H1 (cell line): ENCODE measurements around the gene SPAG16. TPM values are rescaled to one million over a fixed set of nuclear protein-coding genes. Genes with fewer than 3 reads are reported as not detected.

ENCODE experiments used
- CTCF ChIA-PET: fragments of 300-600 bp; sonication (Branson Sonifier 250); formaldehyde crosslinking; loops from one replicate; lab custom pipeline; 2021; ENCODE audit not compliant: partially characterized antibody; lab: Charles Lee
- POLR2A ChIA-PET: fragments of 300-600 bp; sonication (Branson Sonifier 250); formaldehyde crosslinking; loops from one replicate; lab custom pipeline; 2021; ENCODE audit warnings: inconsistent platforms; ENCODE audit not compliant: partially characterized antibody; lab: Charles Lee
- DNase-seq, 2 experiments: peaks; one replicate each; pipeline versions ENCODE4 v3.0.0 to v3.0.0-alpha.2; 2010 to 2022; ENCODE audit warnings: low spot score in 2 of 2, low read depth in 1 of 2, mixed read lengths in 1 of 2
- FAIRE-seq: peaks from 2 replicates; lab custom pipeline; 2011; peaks lifted over from hg19 to GRCh38; lab: Jason Lieb, UNC
- H2AFZ ChIP-seq: 2 replicates; pipeline ENCODE4 v1.8.1; 2012; ENCODE audit warnings: low read length, inconsistent platforms
- H2AK5ac ChIP-seq: 2 replicates; pipeline ENCODE4 v1.6.1; 2013; ENCODE audit warnings: low read depth, low read length
- H2BK120ac ChIP-seq: replicated peaks from 2 replicates; pipeline ENCODE3; 2013; ENCODE audit warnings: low read depth, low read length, inconsistent platforms
- H2BK12ac ChIP-seq: 2 replicates; pipeline ENCODE4 v1.6.1; 2013; ENCODE audit warnings: low read depth, low read length
- H2BK15ac ChIP-seq: 2 replicates; pipeline ENCODE4 v1.6.1; 2013; ENCODE audit warnings: low read length
- H2BK20ac ChIP-seq: 2 replicates; pipeline ENCODE4 v1.6.1; 2013; ENCODE audit warnings: low read length
- H2BK5ac ChIP-seq: 2 replicates; pipeline ENCODE4 v1.6.1; 2013; ENCODE audit warnings: low read depth, low read length
- H3K14ac ChIP-seq: 2 replicates; pipeline ENCODE4 v1.6.1; 2013; ENCODE audit warnings: inconsistent platforms; ENCODE audit not compliant: insufficient read length
- H3K18ac ChIP-seq: 2 replicates; pipeline ENCODE4 v1.6.1; 2013; ENCODE audit warnings: low read length; ENCODE audit errors: extremely low read depth
- H3K23ac ChIP-seq: 2 replicates; pipeline ENCODE4 v1.6.1; 2013; ENCODE audit warnings: inconsistent platforms; ENCODE audit not compliant: insufficient read length
- H3K23me2 ChIP-seq: 2 replicates; pipeline ENCODE4 v1.6.1; 2013; ENCODE audit warnings: low read depth, low read length
- H3K27ac ChIP-seq: 2 replicates; pipeline ENCODE4 v1.6.1; 2011; ENCODE audit warnings: low read depth, low read length, inconsistent platforms
- H3K27me3 ChIP-seq, 4 experiments: replicated peaks in 1 of 4; 1 replicate in 1 of 4; 2 replicates in 3 of 4; pipeline versions ENCODE4 v1.6.1 to v1.8.1; 2011 to 2013; ENCODE audit warnings: low read length in 3 of 4, mild to moderate bottlenecking in 3 of 4, inconsistent platforms in 2 of 4, mixed read lengths in 2 of 4, moderate library complexity in 1 of 4; ENCODE audit not compliant: control insufficient read depth in 3 of 4, insufficient read depth in 3 of 4; ENCODE audit errors: extremely low read depth in 1 of 4
- H3K36me3 ChIP-seq, 4 experiments: 2 replicates each; pipeline versions ENCODE4 v1.6.1 to v1.8.1; 2011 to 2013; ENCODE audit warnings: mild to moderate bottlenecking in 4 of 4, low read length in 3 of 4, moderate library complexity in 2 of 4, control low read depth in 1 of 4, inconsistent platforms in 1 of 4; ENCODE audit not compliant: insufficient read depth in 4 of 4, control insufficient read depth in 2 of 4
- H3K4ac ChIP-seq: replicated peaks from 2 replicates; pipeline ENCODE3; 2013; ENCODE audit warnings: low read length, low read depth, mixed read lengths, inconsistent platforms; ENCODE audit not compliant: insufficient read length
- H3K4me1 ChIP-seq, 4 experiments: replicated peaks in 1 of 4; 1 replicate in 1 of 4; 2 replicates in 3 of 4; pipeline versions ENCODE4 v1.6.1 to v1.8.1; 2011 to 2013; ENCODE audit warnings: low read length in 3 of 4, inconsistent platforms in 2 of 4, mixed read lengths in 1 of 4; ENCODE audit not compliant: insufficient read depth in 4 of 4, control insufficient read depth in 3 of 4
- H3K4me2 ChIP-seq, 2 experiments: 2 replicates each; pipeline versions ENCODE4 v1.6.1 to v1.8.1; 2011 to 2013; ENCODE audit warnings: low read depth in 2 of 2, low read length in 2 of 2, control low read depth in 1 of 2, inconsistent platforms in 1 of 2, mild to moderate bottlenecking in 1 of 2; ENCODE audit not compliant: insufficient read depth in 1 of 2
- H3K4me3 ChIP-seq, 4 experiments: fragments of 200-600, 300-600 bp in 1 of 4; sonication (generic), shearing (Covaris generic), sonication (Bioruptor Twin) in 1 of 4; 2 replicates each; pipeline versions ENCODE4 v1.5.1 to v1.8.1; 2011 to 2016; ENCODE audit warnings: low read length in 4 of 4, low read depth in 3 of 4, control low read depth in 2 of 4, inconsistent platforms in 2 of 4, mild to moderate bottlenecking in 2 of 4, mixed read lengths in 1 of 4, moderate library complexity in 1 of 4; ENCODE audit not compliant: insufficient read depth in 2 of 4; ENCODE audit errors: extremely low read depth in 1 of 4
- H3K56ac ChIP-seq: replicated peaks from 2 replicates; pipeline ENCODE3; 2013; ENCODE audit warnings: low read depth, mild to moderate bottlenecking, mixed read lengths, low read length, inconsistent platforms; ENCODE audit not compliant: insufficient read length
- H3K79me1 ChIP-seq: 2 replicates; pipeline ENCODE4 v1.6.1; 2013; ENCODE audit warnings: low read depth, low read length, control low read depth
- H3K79me2 ChIP-seq, 2 experiments: 2 replicates each; pipeline versions ENCODE4 v1.6.1 to v1.8.1; 2012 to 2013; ENCODE audit warnings: low read length in 2 of 2, mild to moderate bottlenecking in 2 of 2, inconsistent platforms in 1 of 2; ENCODE audit not compliant: insufficient read depth in 2 of 2, control insufficient read depth in 1 of 2
- H3K9ac ChIP-seq, 4 experiments: replicated peaks in 1 of 4; 1 replicate in 1 of 4; 2 replicates in 3 of 4; pipeline versions ENCODE4 v1.6.1 to v1.8.1; 2011 to 2013; ENCODE audit warnings: low read depth in 3 of 4, low read length in 3 of 4, control low read depth in 2 of 4, mild to moderate bottlenecking in 2 of 4, moderate library complexity in 2 of 4, inconsistent platforms in 1 of 4; ENCODE audit errors: extremely low read depth in 1 of 4
- H3K9me3 ChIP-seq, 2 experiments: 2 replicates each; pipeline versions ENCODE4 v1.6.1 to v1.8.1; 2012 to 2013; ENCODE audit warnings: mild to moderate bottlenecking in 2 of 2, moderate library complexity in 2 of 2, control low read depth in 1 of 2, inconsistent platforms in 1 of 2, low read depth in 1 of 2, low read length in 1 of 2, mixed read lengths in 1 of 2; ENCODE audit not compliant: insufficient read depth in 2 of 2
- H4K20me1 ChIP-seq, 2 experiments: replicated peaks in 1 of 2; 2 replicates each; pipeline versions ENCODE3 to v1.8.1; 2011 to 2013; ENCODE audit warnings: inconsistent platforms in 2 of 2, low read length in 2 of 2, mild to moderate bottlenecking in 1 of 2; ENCODE audit not compliant: insufficient read depth in 2 of 2, control insufficient read depth in 1 of 2
- H4K5ac ChIP-seq: 2 replicates; pipeline ENCODE4 v1.6.1; 2013; ENCODE audit warnings: low read length, low read depth, mixed read lengths, inconsistent platforms; ENCODE audit not compliant: insufficient read length
- H4K8ac ChIP-seq: 2 replicates; pipeline ENCODE4 v1.8.0; 2013; ENCODE audit warnings: mild to moderate bottlenecking, moderate library complexity, low read length, inconsistent platforms; ENCODE audit not compliant: insufficient read depth; ENCODE audit errors: extremely low read depth
- H4K91ac ChIP-seq: replicated peaks from 2 replicates; pipeline ENCODE3; 2013; ENCODE audit warnings: low read length, mixed read lengths, inconsistent platforms; ENCODE audit not compliant: insufficient read length
- BCL11A ChIP-seq, 2 experiments: IDR thresholded peaks; one replicate each; pipeline ENCODE4 v1.6.1; 2011; ENCODE audit warnings: low read depth in 2 of 2, low read length in 2 of 2, mild to moderate bottlenecking in 2 of 2
- CTBP2 ChIP-seq: IDR thresholded peaks from 2 replicates; pipeline ENCODE4 v1.7.0; 2011; ENCODE audit warnings: borderline replicate concordance, mild to moderate bottlenecking, moderate library complexity, mixed read lengths, low read length; ENCODE audit not compliant: insufficient read depth, insufficient read length
- EGR1 ChIP-seq: IDR thresholded peaks from 2 replicates; pipeline ENCODE4 v1.6.1; 2011; ENCODE audit warnings: low read depth, low read length, borderline replicate concordance
- JUN ChIP-seq: IDR thresholded peaks from 2 replicates; pipeline ENCODE4 v1.6.1; 2011; ENCODE audit warnings: low read depth, mild to moderate bottlenecking, improper control_type of control experiment, low read length
- KDM1A ChIP-seq: fragments of 200-600, 300-600 bp; sonication (generic); IDR thresholded peaks from 2 replicates; pipeline ENCODE4 v1.7.1; 2016; ENCODE audit warnings: mild to moderate bottlenecking, low read length, borderline replicate concordance
- KDM4A ChIP-seq: IDR thresholded peaks from one replicate; pipeline ENCODE4 v1.7.1; 2012; ENCODE audit warnings: low read depth, mild to moderate bottlenecking, moderate library complexity, low read length, inconsistent platforms; ENCODE audit not compliant: severe bottlenecking
- NRF1 ChIP-seq: IDR thresholded peaks from 2 replicates; pipeline ENCODE4 v1.6.1; 2011; ENCODE audit warnings: mild to moderate bottlenecking, low read depth, low read length, improper control_type of control experiment
- POLR2A ChIP-seq, 2 experiments: IDR thresholded peaks; 1 replicate in 1 of 2; 2 replicates in 1 of 2; pipeline ENCODE4 v1.6.1; 2011; ENCODE audit warnings: low read depth in 2 of 2, low read length in 2 of 2, mild to moderate bottlenecking in 2 of 2; ENCODE audit errors: control extremely low read depth in 1 of 2
- RFX5 ChIP-seq: IDR thresholded peaks from 2 replicates; pipeline ENCODE4 v1.6.1; 2011; ENCODE audit warnings: low read depth, low read length, improper control_type of control experiment, borderline replicate concordance
- RNF2 ChIP-seq: fragments of 200-900, 300-1000 bp; sonication (generic); IDR thresholded peaks from 2 replicates; pipeline ENCODE4 v1.7.1; 2016; ENCODE audit warnings: borderline replicate concordance, low read depth, mild to moderate bottlenecking, antibody characterized with exemption, low read length; ENCODE audit not compliant: poor library complexity, severe bottlenecking; ENCODE audit errors: missing control alignments
- SIRT6 ChIP-seq: IDR thresholded peaks from one replicate; pipeline ENCODE4 v1.7.1; 2012; ENCODE audit warnings: low read length, inconsistent platforms
- SUZ12 ChIP-seq: fragments of 200-600 bp; sonication (generic); IDR thresholded peaks from 2 replicates; pipeline ENCODE4 v1.6.1; 2012; ENCODE audit warnings: mild to moderate bottlenecking, inconsistent platforms, low read length, moderate library complexity, mixed read lengths
- TAF7 ChIP-seq: optimal IDR thresholded peaks from 2 replicates; pipeline ENCODE3; 2011; ENCODE audit warnings: low read depth, mild to moderate bottlenecking, inconsistent platforms, low read length, moderate library complexity, borderline replicate concordance
- WGBS, 2 experiments: shearing (Covaris generic) in 1 of 2; methylation state at CpG; one replicate each; pipeline versions ENCODE4 v1.1.6 to v1.1.7; 2013 to 2015; ENCODE audit warnings: low lambda C conversion rate in 2 of 2, mixed read lengths in 2 of 2, inconsistent platforms in 1 of 2, low coverage in 1 of 2, missing lambda C conversion rate in 1 of 2; ENCODE audit not compliant: insufficient replicate concordance in 2 of 2, insufficient coverage in 1 of 2, insufficient read length in 1 of 2; ENCODE audit errors: extremely low coverage in 1 of 2, missing lambda C conversion rate in 1 of 2; 5-methylcytosine and 5-hydroxymethylcytosine counted together
- polyA plus RNA-seq, 7 experiments: library from polyadenylated mRNA; depleted of rRNA in 3 of 7; stranded (reverse) in 5 of 7; unstranded in 2 of 7; fragments of >200 nt in 5 of 7; fragments of 200-250 nt in 2 of 7; gene quantifications; 1 replicate in 5 of 7; 2 replicates in 1 of 7; 4 replicates in 1 of 7; pipeline versions ENCODE4 v1.2.1 to v1.2.3, GENCODE V29; 2011 to 2013; ENCODE audit warnings: missing spikeins in 2 of 7, mixed read lengths in 2 of 7
- total RNA-seq: library from RNA; stranded (reverse); fragmentation: NEBNext Ultra II Directional; extraction: Animal tissue kit (Norgen Biotek cat#: 25700); gene quantifications from 2 replicates; pipeline ENCODE4 v1.2.1, GENCODE V29; 2021
- TF ChIP-seq, protein P1 (sequence below): IDR thresholded peaks from 2 replicates; pipeline ENCODE4 v1.6.1; 2012; ENCODE audit warnings: inconsistent platforms

Gene SPAG16
- total and polyA plus RNA-seq, 2 of the 8 experiments (the other 6 are each of a cell fraction or from before 2014, with no cell fraction given): 6.0 to 14.9 TPM

DNA sequence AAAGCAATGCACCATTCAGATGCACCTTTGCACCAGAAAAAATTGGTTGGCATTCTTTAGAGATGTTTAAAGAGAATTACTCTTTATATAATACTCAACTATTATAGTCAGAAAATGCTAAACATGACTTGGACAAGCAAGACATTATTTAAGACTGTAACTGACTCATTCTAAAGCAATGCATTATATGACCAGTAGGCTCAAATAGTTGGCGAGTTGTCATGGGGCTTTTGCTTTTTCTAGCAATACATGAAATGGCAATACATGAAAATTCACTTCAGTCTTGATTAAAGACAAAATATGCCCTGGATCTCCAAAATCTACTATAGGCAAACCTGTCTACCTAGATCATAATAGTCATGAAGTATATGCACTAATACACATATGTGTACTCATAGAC, 909.7 kb downstream of the SPAG16 start:
- FAIRE-seq (no peak), DNase-seq (no peak)
- Histone ChIP-seq H3K4me3 (no peak overlapping the region), H4K5ac (no peak overlapping the region), H3K79me2 (no peaks in the 10 kb centered on the region), H2BK15ac (no peak overlapping the region), H4K91ac (no peak overlapping the region), H2BK12ac (no peak overlapping the region), H3K23me2 (no peaks in the 10 kb centered on the region), H3K4ac (no peak overlapping the region), H3K56ac (no peak overlapping the region), H2AFZ (no peak overlapping the region), H2BK20ac (no peak overlapping the region), H3K14ac (no peak overlapping the region), H4K20me1 (no peaks in the 10 kb centered on the region), H3K23ac (no peak overlapping the region), H2BK5ac (no peak overlapping the region), H3K9ac (no peak overlapping the region), H3K27ac (no peak overlapping the region), H3K36me3 (no peaks in the 10 kb centered on the region), H3K79me1 (no peaks in the 10 kb centered on the region), H2AK5ac (no peak overlapping the region), H4K8ac (no peak overlapping the region), H3K18ac (no peak overlapping the region), H3K27me3 (no peaks in the 10 kb centered on the region), H3K4me2 (no peak overlapping the region), H3K4me1 (peaks cover 0 to under 1% (median 0%) of the 10 kb centered on the region in 4 experiments; a peak in 1 of 7 replicates), H3K9me3 (no peaks in the 10 kb centered on the region), H2BK120ac (no peak overlapping the region)
- WGBS, 2 experiments: 100% methylated on average over 1 of the region's 1 CpG; no CpG with 5 or more reads in 1 of the 2 experiments
- POLR2A ChIA-PET: no interaction called here
- CTCF ChIA-PET: no interaction called here
- TF ChIP-seq RNF2 (no peak), SUZ12 (no peak), KDM4A (no peak), NRF1 (no peak), KDM1A (no peak), EGR1 (no peak), POLR2A (IDR thresholded peaks at IDR 0.05; ENCODE audit: control extremely low read depth in 1 of 2, low read depth in 2 of 2, low read length in 2 of 2) (no peak), BCL11A (IDR thresholded peaks at IDR 0.05; ENCODE audit: low read depth in 2 of 2, low read length in 2 of 2) (no peak), SIRT6 (no peak), RFX5 (no peak), CTBP2 (no peak), JUN (no peak), TAF7 (no peak)
- TF ChIP-seq, protein P1, sequence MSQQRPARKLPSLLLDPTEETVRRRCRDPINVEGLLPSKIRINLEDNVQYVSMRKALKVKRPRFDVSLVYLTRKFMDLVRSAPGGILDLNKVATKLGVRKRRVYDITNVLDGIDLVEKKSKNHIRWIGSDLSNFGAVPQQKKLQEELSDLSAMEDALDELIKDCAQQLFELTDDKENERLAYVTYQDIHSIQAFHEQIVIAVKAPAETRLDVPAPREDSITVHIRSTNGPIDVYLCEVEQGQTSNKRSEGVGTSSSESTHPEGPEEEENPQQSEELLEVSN: no peak
